Frontal cortex (tissue), 4 donors: ENCODE results near the gene ZNF593. TPM values are rescaled to one million over a fixed set of nuclear protein-coding genes. Genes with fewer than 3 reads are reported as not detected.

Experiments used
- DNase-seq, 2 donors: peaks; one replicate each; pipeline ENCODE4 v3.0.0; 2012; ENCODE audit warnings: low spot score in 2 of 2
- FAIRE-seq: peaks from 2 replicates; lab custom pipeline; 2012; peaks lifted over from hg19 to GRCh38; lab: Jason Lieb, UNC
- total RNA-seq: library from RNA; depleted of rRNA; stranded (reverse); fragments of >200 nt; gene quantifications from one replicate; pipeline ENCODE4 v1.2.3, GENCODE V29; 2014
- donor health status: control.
- donor health status: control.
- donor health status: control.

Gene ZNF593
- total RNA-seq, 1 donor from 2014 or later, result 11.0 TPM

DNA sequence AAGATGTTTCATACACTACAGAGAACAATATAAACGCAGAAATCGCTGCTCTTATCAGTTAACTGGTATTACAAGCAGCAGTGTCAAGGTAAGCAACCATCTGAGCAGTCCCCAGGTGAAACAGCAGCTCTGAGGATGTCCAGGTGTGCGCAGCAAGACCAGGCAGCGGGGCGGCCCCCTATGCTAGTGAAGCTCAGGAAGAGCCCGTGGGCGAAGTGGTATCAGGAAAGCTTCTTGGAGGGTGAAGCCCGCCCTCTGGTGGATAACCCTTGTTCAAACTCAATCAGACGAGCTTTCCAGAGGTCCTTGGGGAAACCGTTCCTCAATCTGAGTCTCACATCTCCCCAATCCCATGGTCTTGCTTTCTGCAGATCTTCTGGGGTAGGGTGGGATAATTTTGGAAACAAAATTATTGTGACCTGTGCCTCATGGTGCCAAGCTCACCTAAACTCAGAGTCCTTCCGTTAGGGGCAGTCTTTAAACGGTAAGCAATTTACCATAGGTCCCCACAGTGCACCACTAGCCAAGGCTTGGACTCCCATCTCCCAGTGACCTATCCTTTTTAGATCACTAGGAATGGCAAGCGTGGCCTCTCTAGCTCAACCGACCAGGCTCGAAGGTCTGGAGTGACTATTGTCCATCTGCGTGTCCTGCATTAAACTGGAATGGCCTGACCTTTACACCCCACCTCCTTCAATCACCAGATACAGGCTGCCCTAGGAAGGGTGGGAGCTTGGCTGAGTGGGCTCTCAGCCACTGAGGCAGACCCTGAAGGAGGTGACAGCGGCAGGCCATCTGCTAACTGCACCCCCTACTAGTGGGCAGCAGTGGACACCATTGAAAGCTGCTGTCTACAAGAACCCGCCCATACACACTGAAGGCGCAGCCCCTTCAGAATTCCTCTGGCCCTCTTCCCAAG, 24.4 kb upstream of the ZNF593 start:
- DNase-seq (peak; percentile 48 to 70), FAIRE-seq (no peak)

DNA sequence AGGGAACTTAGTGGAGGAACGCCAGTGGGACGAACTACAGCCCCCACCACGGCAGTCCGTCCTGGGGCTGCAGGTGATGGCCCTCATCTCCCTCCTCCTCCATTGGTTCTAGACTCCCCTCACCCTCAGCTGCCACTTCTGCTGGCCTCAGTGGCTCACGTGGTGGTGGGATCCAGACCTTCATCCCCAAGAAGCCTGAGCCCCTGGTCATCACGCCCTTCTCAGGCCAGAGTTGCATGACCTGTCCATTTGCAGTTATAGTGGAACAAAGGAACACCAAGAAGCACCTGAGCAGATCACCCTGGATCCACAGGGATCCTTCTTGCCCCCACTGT, 23.8 kb upstream of the ZNF593 start:
- no peak for FAIRE-seq
- no peak for DNase-seq

DNA sequence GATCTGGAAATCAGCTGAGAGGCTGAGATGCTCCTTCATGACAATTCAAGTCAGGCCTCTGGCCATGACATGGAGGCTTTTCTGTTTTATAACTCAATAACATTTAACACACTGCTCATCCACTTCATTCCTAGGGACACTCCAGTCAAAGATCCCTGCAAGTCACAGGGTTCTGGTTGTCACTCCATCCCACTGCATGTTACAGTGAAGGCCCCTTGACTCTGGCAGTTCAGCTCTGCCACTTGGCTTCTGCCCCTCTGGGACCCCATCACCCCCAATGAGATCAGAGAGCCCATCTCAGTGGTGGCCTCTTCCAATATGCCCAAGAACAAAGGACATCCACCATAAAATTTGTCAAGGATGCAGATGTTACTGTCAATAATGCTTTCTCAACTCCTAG, 20.8 kb upstream of the ZNF593 start:
- FAIRE-seq (no peak), DNase-seq (no peak)

DNA sequence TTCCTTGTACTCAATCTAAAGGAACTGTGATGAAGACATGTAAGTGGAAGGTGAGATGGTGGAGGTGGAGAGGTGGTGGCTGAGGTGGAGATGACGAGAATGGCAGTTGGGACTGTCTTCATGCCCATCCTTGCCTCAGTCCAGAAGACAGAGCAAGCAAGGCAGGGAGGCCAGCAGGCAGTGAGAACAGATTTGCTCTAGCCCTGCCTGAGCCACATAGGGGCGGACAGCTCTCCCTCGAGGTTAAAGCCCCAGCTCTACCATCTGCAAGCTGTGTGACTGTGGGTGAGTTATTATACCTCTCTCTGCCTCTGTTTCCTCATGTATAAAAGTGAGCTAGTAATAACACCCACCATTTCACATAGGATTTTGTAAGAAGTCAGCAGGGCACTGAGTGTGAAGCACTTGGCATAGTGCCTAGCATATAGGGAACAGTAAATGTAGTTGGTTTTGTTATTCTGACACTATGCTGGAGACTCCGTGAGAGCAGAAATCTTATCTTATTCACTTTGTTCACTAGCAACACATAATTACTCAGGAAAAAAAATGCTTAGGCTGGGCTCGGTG, 15.7 kb upstream of the ZNF593 start:
- no peak for FAIRE-seq

DNA sequence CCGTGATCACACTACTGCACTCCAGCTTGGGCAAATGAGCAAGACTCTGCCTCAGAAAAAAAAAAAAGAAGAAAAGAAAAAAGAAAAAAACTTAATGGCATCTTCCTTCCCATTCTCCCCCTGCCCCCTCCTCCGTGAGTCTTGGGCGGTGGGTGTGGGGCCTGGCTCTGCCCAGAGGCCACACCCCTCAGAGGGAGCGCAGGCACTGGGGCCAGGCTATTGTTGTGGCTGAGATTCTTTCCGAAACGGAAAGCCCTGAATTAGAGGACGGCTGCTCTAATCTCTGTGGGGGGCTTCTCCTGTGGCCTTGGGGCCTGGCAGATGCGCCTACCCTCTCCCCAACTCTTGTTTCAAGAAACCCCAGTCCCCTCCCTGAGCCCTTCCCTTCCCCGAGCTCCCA, 15.0 kb upstream of the ZNF593 start:
- FAIRE-seq (no peak), DNase-seq (no peak)

More for the DNA sequence above, 15.7 kb upstream of the ZNF593 start:
- no peak for DNase-seq

DNA sequence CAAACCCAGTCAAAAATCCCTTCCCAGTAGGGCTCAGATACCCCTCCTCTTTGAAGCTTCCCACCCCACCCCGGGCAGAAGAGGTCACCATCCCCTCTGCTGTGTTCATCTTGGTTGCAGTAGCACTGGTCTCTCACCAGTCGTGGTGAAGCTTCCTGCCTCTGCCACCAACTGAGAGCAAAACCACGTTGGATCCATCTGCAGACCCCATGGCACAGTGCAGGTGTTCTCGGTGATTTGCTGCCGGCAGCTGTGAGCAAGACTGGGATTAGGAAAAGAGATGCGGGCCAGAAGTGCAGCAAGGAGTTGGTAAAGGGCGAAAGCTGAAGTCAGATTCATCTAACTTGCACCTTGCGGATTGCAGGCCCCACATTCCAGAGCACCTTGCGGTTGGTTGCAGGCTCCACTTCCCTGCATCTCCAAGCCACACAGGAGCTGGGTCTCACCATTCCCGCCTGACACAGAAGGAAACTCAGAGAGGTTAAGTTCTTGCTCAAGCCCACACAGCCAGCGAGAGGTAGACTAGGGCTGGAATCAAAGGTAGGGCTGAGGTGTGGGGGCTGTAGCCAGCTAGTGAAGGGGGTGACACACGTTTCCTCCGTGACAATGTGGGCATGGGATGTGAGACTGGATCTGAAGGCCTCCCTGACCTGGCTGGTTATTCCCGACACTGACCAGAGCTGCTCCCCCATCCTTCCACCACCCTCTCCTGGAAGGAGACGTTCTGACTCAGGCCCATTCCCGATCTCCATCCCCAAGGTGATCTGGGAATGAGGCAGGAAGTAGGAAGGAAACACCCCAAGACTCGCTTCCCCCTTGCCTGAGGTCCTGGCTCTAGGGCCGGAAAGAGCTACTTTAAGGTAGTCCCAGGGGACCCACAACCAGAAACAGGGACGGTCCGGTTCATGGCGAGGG, 14.1 kb upstream of the ZNF593 start:
- no peak for FAIRE-seq
- no peak for DNase-seq

DNA sequence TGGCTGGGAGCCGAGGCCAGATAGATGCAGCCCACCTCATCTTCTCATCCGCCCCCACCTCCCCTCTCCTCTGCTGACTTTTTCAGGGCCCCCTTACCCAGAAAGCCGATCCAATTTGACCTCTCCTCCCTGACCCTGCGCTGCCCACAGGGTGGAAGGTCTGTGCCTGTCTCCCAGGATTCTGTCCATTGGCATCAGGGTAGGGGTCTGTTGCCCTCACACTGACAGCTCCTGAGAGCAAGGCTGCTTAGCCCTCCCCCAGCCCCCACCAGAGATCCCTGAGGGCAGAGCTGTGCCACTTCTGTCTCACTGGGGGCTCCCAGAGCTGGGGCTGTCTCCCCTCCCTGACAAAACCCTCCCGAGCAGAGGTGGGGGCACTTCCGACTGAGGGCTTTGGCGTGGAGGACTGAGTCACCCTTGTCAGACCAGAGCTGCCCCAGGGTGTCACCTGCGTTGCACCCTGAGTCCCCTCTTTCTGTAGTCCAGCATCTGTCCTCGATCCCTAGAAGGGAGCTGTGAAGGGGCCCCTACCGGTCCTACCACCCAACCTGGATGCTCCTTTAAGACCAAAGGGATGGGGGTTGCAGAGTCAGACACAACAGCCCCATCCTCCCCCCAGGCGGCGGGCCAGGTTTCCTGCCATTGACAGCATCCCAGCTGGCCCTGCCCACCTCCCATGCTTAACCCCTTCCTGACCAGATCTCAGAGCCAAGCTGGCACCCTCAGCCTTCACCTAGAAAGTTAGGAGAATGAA, 13.2 kb upstream of the ZNF593 start:
- DNase-seq (no peak), FAIRE-seq (no peak)

DNA sequence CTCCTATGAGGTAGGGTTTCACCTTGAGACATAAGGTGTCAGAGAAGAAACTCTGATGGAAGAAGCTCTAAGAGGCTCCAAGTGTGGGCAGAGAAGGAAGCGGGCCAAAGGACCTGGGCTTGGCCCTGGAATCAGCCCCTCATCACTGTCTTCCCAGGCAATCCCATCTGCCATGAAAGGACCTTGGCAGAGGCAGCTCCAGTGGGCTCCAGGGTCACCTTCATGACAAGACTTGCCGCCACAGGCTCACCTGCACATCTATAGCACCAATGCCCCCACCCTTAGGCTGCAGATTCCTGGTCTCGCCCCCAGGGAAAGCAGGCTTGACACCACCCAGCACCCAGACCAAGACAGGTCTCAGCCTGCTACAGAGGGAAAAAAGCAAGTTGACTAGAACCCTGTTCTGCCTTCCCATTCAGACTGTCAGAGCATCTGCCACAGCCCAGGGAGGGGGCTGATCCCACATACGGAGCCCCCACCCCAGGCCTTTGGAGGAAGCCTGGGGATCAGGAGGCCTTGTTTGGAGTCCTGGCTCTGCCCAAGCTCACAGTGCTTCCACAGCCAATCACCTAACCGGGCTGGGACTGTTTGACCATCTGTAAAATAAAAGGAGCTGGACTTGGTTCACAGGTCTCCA, 11.3 kb upstream of the ZNF593 start:
- FAIRE-seq (no peak), DNase-seq (no peak)

DNA sequence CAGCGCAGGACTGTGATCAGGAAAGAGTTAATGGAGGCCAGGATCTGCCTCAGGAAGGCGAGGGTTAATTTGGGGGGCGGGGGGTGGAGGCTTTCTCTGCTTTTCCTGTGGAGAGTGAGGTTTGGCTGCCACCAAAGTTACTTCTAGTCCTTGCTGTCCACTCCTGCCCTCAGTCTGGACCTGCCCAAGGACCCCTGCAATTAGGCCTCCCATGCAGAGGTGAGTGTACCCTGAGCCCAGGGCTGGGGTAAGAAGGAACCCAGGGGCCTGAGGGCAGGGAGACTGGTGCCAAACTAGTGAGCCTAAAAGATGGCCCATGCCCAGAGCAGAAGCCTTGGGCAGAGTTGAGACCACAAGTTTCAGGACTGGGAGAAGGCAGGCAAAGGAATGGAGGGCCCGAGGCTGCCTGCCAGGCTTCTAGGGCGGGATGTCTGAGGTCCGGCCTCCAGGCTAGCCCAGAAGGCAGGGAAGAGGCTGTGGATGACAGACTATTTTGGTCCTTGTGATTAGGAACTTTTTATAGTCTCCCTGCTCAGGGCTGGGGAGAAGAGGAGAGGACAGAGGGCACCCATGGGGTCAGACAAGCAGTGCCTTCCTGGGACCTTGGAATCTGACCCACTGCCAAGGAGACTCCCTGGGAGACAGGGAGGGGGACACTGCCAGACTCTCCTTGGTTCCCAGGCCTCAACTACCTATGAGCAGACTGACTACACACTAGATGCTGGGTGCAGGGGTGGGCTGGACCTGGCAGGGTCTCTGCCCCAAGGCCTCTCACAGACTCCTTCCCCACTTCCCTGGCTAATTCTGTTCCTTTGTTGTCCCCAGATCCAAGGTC, 10.6 kb upstream of the ZNF593 start, which contains the start of gene FAM110D:
FAM110D (plus strand) TSS at position 172 of the 835 bp plus-strand sequence. CDS start 2,213 bp downstream, outside the sequence.
- DNase-seq (no peak), FAIRE-seq (no peak)

DNA sequence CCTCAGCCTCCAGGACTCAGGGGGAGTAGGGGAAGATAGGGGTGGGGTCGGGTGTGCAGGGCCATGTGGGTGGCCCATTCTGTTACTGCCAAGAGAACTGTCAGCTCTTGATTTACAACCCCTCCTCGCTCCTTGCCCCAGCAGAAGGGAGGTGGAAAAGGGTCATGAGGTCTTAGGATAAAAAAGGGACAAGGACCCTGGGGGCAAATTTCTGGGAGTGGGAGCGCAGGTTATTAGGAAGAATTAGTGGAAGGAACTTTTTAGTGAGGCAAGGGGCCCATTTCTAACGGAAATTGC, 10.0 kb upstream of the ZNF593 start:
- DNase-seq, result no peak
- no peak for FAIRE-seq

DNA sequence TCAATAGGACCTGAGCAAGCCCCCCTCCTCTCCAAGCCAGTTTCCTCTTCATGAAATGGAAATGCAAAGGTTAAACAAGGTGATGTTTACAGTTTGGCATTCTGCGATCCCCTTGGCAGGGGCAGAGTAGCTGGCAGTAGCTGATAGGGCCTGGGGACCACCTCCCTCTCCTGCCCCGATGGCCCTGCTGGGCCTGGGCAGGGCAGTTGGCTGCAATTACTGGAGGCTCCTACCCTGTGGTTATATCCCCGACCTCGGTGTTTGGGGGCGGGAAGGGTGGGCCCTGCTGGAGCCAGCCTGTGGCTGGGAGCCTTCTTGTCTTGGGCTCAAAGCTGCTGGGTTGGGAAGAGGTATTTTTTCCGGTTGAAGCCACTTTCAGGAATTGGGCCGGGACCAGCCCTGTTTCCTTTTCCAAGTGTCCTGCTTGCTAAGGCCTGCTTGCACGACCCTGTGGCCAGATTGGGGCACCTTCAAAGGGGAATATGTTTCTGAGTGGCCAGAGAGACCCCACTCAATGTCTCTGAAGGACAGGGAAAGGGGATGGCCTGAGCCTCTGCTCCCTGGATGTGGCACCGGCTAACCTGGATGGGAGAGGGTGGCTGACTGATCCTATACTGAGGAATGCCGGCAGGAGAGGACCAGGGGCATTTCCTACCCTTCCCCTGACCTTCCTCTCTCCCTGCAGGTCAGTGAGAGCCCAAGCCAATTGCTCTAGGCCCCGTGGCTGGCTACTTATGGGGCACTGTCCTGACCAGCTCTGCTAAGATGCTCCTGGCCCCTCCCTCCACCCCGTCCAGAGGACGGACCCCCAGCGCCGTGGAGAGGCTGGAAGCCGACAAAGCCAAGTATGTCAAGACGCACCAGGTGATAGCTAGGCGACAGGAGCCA, 8.9 kb upstream of the ZNF593 start:
- no peak for FAIRE-seq
- no peak for DNase-seq

DNA sequence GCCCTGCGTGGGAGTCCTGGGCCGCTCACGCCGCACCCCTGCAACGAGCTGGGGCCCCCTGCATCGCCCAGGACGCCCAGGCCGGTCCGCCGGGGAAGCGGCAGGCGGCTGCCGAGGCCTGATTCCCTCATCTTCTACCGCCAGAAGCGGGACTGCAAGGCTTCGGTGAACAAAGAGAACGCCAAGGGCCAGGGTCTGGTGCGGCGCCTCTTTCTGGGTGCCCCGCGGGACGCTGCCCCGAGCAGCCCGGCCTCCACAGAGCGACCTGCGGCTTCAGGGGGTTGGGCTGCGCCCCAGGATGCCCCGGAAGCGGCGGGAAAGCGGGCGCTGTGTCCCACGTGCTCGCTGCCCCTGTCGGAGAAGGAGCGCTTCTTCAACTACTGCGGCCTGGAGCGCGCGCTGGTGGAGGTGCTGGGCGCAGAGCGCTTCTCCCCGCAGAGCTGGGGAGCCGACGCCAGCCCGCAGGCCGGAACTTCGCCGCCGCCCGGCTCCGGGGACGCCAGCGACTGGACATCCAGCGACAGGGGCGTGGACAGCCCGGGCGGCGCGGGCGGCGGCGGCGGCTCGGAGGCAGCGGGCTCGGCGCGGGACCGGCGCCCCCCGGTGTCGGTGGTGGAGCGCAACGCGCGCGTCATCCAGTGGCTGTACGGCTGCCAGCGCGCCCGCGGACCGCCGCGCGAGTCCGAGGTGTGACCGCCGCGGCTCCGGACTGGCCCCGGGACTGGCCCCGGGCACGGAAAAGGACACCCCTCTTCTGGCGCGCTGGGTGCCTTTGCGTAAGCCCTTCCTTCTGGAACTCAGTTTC, 8.1 kb upstream of the ZNF593 start:
- FAIRE-seq, result no peak
- DNase-seq, result peak; percentile 82 to 85

DNA sequence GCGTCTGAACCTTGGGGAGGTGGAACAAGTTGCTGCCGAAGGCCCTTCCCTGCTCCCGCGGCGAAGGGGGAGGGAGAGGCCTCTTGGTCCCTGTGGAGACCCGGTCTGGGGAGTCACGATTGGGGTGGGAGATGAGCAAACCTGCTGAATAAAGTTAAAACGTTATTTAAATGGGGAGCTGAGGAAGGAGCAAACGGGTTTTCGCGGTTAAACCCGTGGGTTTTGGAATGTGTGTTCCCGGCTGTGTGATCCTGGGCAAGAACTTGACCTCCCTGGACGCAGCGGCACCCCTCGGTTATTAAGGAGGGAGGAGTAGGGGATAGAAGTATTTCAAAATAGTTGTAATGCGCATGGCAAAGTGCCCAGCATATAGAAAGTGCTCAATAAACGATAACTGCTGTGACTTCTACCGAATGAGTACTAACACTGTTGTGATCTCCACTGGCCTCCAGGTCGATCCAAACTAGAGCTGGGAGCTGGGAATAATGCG, 7.4 kb upstream of the ZNF593 start:
- no peak for DNase-seq
- FAIRE-seq, result no peak

DNA sequence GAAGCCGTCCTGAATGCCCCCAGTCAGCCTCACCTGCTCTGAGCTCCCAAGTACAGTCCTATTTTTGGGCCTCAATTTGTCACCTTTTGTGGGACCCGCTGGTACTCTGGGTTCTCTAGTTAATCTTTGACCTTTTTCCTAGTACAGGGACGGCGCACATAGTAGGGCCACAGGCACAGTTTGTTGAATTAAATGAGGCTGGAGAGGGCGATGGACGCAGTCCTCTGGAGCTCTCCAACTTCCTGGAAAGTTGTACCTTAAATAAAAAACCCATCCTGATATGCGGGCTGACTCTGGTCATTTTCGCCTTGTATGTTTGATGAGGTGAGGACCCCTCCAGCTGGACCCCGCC, 6.0 kb upstream of the ZNF593 start:
- FAIRE-seq, result no peak
- no peak for DNase-seq

DNA sequence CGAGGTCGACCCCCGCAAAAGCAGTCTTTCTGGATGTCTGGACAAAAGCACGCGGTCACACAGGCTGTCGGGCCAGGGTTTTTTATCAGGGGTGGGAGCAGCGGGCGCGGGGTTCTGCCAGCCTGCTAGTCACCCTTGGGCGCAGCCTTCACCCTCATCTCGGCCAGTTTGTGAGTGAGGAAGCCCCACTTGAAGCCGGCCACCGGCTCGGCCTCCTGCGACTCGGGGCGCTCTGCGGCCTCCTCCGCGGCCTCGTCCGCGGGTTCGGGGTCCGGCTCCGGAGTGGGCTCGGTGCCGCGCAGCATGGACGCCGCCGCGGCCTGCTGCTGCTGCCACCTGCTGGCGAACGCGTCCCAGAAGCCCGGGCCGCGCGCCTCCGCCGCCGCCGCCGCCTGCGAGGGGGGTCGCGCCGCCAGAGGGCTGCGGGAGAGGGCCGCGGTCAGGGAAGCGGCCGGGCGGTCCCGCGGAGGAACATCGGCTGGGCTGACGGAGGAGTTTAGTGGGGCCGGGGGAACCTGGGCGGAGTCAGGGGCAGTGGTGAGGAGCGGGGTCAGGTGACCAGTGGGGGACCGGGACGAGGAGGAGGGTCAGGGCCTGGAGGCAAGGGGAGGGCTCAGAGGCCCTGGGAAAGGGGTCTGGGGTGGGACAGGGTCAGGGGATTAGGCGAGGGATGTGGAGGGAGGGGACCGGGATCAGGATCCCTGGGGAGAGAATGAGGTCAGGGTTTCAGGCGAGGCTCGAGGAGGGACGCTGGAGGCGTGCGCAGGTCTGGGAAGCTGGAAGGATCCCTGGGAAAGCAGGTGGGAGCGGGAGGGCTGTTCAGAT, 5.5 kb upstream of the ZNF593 start:
- DNase-seq (peak; percentile 77), FAIRE-seq (no peak)
